Neuronal stem cell (in vitro differentiated cells): ENCODE results near the gene ZNF276.

Experiments
- DNase-seq: peaks from one replicate; pipeline ENCODE4 v3.0.0-alpha.2; 2013; ENCODE audit warnings: low spot score
- H2AFZ ChIP-seq: one replicate; pipeline ENCODE4 v1.6.1; 2013; ENCODE audit warnings: mild to moderate bottlenecking, low read length, inconsistent platforms
- H2AK5ac ChIP-seq: 2 replicates; pipeline ENCODE4 v1.6.1; 2013; ENCODE audit warnings: low read depth, mild to moderate bottlenecking, inconsistent platforms, low read length, moderate library complexity, mixed read lengths
- H2BK120ac ChIP-seq: 2 replicates; pipeline ENCODE4 v1.6.1; 2013; ENCODE audit warnings: low read depth, mild to moderate bottlenecking, inconsistent platforms, low read length, moderate library complexity, mixed read lengths
- H2BK12ac ChIP-seq: one replicate; pipeline ENCODE4 v1.6.1; 2013; ENCODE audit warnings: low read length, inconsistent platforms
- H2BK15ac ChIP-seq: 2 replicates; pipeline ENCODE4 v1.6.1; 2013; ENCODE audit warnings: mild to moderate bottlenecking, low read length, inconsistent platforms, mixed read lengths
- H2BK5ac ChIP-seq: one replicate; pipeline ENCODE4 v1.6.1; 2013; ENCODE audit warnings: inconsistent platforms, mild to moderate bottlenecking, low read length, moderate library complexity
- H3K14ac ChIP-seq: one replicate; pipeline ENCODE4 v1.6.1; 2013; ENCODE audit warnings: low read length, inconsistent platforms
- H3K18ac ChIP-seq: 2 replicates; pipeline ENCODE4 v1.6.1; 2013; ENCODE audit warnings: low read length, inconsistent platforms
- H3K23ac ChIP-seq: 2 replicates; pipeline ENCODE4 v1.6.1; 2013; ENCODE audit warnings: low read depth, mild to moderate bottlenecking, mixed read lengths, low read length, inconsistent platforms; ENCODE audit not compliant: poor library complexity
- H3K27ac ChIP-seq: replicated peaks from 3 replicates; pipeline ENCODE4 v1.5.1; 2013; ENCODE audit warnings: low read length, inconsistent platforms
- H3K27me3 ChIP-seq, 3 experiments: 2 replicates each; pipeline ENCODE4 v1.6.1; 2013; ENCODE audit warnings: low read length in 3 of 3, mild to moderate bottlenecking in 2 of 3, inconsistent platforms in 1 of 3, low read depth in 1 of 3, mixed read lengths in 1 of 3, moderate library complexity in 1 of 3; ENCODE audit not compliant: control insufficient read depth in 3 of 3, insufficient read depth in 3 of 3
- H3K36me3 ChIP-seq, 2 donors: replicated peaks in 1 of 2; 2 replicates each; pipeline ENCODE4 v1.6.1; 2013; ENCODE audit warnings: low read length in 2 of 2; ENCODE audit not compliant: control insufficient read depth in 2 of 2, insufficient read depth in 2 of 2
- H3K4ac ChIP-seq: 2 replicates; pipeline ENCODE4 v1.6.1; 2013; ENCODE audit warnings: inconsistent platforms, mild to moderate bottlenecking, low read length, moderate library complexity
- H3K4me1 ChIP-seq, 2 donors: 1 replicate in 1 of 2; 2 replicates in 1 of 2; pipeline ENCODE4 v1.6.1; 2013; ENCODE audit warnings: low read length in 2 of 2, low read depth in 1 of 2; ENCODE audit not compliant: control insufficient read depth in 2 of 2, insufficient read depth in 1 of 2
- H3K4me2 ChIP-seq: one replicate; pipeline ENCODE4 v1.6.1; 2013; ENCODE audit warnings: mild to moderate bottlenecking, low read length, inconsistent platforms; ENCODE audit not compliant: insufficient read depth, poor library complexity, severe bottlenecking
- H3K4me3 ChIP-seq, 2 donors: 2 replicates each; pipeline ENCODE4 v1.5.1; 2013; ENCODE audit warnings: low read length in 2 of 2, mild to moderate bottlenecking in 2 of 2, inconsistent platforms in 1 of 2, moderate library complexity in 1 of 2
- H3K79me1 ChIP-seq: one replicate; pipeline ENCODE4 v1.6.1; 2013; ENCODE audit warnings: low read depth, mild to moderate bottlenecking, inconsistent platforms, low read length, moderate library complexity
- H3K9ac ChIP-seq: one replicate; pipeline ENCODE4 v1.6.1; 2013; ENCODE audit warnings: mild to moderate bottlenecking, low read depth, low read length, inconsistent platforms; ENCODE audit not compliant: poor library complexity
- H3K9me3 ChIP-seq, 2 donors: replicated peaks in 1 of 2; 2 replicates each; pipeline versions ENCODE3 to v1.6.1; 2013; ENCODE audit warnings: low read length in 2 of 2, mild to moderate bottlenecking in 2 of 2, inconsistent platforms in 1 of 2, low read depth in 1 of 2, mixed read lengths in 1 of 2, moderate library complexity in 1 of 2; ENCODE audit not compliant: control insufficient read depth in 2 of 2, insufficient read depth in 1 of 2
- H4K8ac ChIP-seq: one replicate; pipeline ENCODE4 v1.6.1; 2013; ENCODE audit warnings: low read depth, mild to moderate bottlenecking, inconsistent platforms, low read length, moderate library complexity
- H4K91ac ChIP-seq: one replicate; pipeline ENCODE4 v1.6.1; 2013; ENCODE audit warnings: low read length, low read depth, mild to moderate bottlenecking, inconsistent platforms; ENCODE audit not compliant: poor library complexity
- WGBS, 2 donors: extraction: QIAGEN DNeasy Blood & Tissue Kit; methylation state at CpG; one replicate each; pipeline ENCODE4 v1.1.7; 2013; ENCODE audit warnings: missing lambda C conversion rate in 2 of 2, mixed read lengths in 1 of 2; ENCODE audit not compliant: insufficient read length in 2 of 2, insufficient replicate concordance in 1 of 2; ENCODE audit errors: extremely low coverage in 2 of 2; 5-methylcytosine and 5-hydroxymethylcytosine counted together

The ZNF276 gene

DNA sequence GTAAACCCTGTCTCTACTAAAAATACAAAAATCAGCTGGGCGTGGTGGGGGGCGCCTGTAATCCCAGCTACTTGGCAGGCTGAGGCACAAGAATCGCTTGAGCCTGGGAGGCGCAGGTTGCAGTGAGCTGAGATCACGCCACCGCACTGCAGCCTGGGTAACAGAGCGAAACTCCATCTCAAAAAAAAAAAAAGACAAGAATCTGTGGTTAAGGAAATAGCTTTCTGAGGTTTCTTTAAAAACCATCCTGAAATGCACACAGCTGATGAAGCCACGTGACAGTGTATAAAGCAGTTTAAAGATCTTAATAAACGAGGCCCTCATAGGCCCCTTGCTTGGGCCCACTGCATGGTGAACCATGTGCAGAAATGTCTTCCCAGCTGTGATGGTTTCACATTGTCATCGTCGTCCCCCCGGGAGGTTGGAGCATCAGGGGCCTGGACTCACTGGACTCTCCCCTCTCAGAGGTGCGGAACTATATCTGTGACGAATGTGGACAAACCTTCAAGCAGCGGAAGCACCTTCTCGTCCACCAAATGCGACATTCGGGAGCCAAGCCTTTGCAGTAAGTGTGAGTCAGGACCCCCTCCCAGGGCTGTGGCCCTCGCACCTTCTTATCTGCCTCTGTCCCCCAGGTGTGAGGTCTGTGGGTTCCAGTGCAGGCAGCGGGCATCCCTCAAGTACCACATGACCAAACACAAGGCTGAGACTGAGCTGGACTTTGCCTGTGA lies 16.2 kb downstream of the ZNF276 start:
- Histone ChIP-seq H3K9ac (no peak overlapping the region), H3K14ac (no peak overlapping the region), H3K18ac (no peak overlapping the region), H2BK5ac (no peak overlapping the region), H3K4ac (no peak overlapping the region), H3K9me3 (peaks cover 0 to 1% of the 10 kb centered on the region in 2 donors), H3K4me1 (no peaks in the 10 kb centered on the region), H4K91ac (no peak overlapping the region), H3K4me2 (no peak overlapping the region), H2AFZ (no peak overlapping the region), H3K79me1 (peaks cover 2% of the 10 kb centered on the region), H3K4me3 (peak overlapping the region in 1 of 2 donors; percentile 2), H4K8ac (no peak overlapping the region), H3K27ac (no peak overlapping the region), H2BK12ac (no peak overlapping the region), H3K27me3 (no peaks in the 10 kb centered on the region), H2AK5ac (no peak overlapping the region), H2BK120ac (no peak overlapping the region), H2BK15ac (no peak overlapping the region), H3K23ac (peak overlapping the region; percentile 80), H3K36me3 (peaks cover 53 to 98% of the 10 kb centered on the region in 2 donors)
- no peak for DNase-seq
- WGBS, 2 donors: no CpG with 5 or more reads among the region's 20 CpGs

DNA sequence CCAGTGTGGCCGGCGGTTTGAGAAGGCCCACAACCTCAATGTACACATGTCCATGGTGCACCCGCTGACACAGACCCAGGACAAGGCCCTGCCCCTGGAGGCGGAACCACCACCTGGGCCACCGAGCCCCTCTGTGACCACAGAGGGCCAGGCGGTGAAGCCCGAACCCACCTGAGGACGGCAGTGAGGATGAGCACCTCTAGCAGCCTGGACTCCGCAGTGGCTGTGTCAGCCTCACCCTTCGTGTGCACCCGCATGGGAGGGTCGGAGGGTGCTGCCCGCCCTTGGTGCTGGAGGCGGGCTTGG lies 16.7 kb downstream of the ZNF276 start:
- H4K8ac ChIP-seq: no peak overlapping the region
- H3K27ac ChIP-seq: no peak overlapping the region
- H2AFZ ChIP-seq: no peak overlapping the region
- H3K4ac ChIP-seq: no peak overlapping the region
- H2AK5ac ChIP-seq: no peak overlapping the region
- H2BK5ac ChIP-seq: no peak overlapping the region
- peaks cover 53 to 100% of the 10 kb centered on the region in 2 donors for H3K36me3 ChIP-seq
- H3K4me2 ChIP-seq: no peak overlapping the region
- H2BK15ac ChIP-seq: no peak overlapping the region
- no peak for DNase-seq
- H3K4me3 ChIP-seq: peak overlapping the region in 1 of 2 donors; percentile 2
- no peak overlapping the region for H2BK120ac ChIP-seq
- no peak overlapping the region for H2BK12ac ChIP-seq
- H3K4me1 ChIP-seq: no peaks in the 10 kb centered on the region
- peaks cover 0 to 1% of the 10 kb centered on the region in 2 donors for H3K9me3 ChIP-seq
- peak overlapping the region; percentile 80 for H3K23ac ChIP-seq
- H3K9ac ChIP-seq: no peak overlapping the region
- H3K18ac ChIP-seq: no peak overlapping the region
- no peak overlapping the region for H3K14ac ChIP-seq
- H4K91ac ChIP-seq: no peak overlapping the region
- H3K79me1 ChIP-seq: peaks cover 2% of the 10 kb centered on the region
- no CpG with 5 or more reads among the region's 14 CpGs for WGBS, 2 donors
- no peaks in the 10 kb centered on the region for H3K27me3 ChIP-seq

DNA sequence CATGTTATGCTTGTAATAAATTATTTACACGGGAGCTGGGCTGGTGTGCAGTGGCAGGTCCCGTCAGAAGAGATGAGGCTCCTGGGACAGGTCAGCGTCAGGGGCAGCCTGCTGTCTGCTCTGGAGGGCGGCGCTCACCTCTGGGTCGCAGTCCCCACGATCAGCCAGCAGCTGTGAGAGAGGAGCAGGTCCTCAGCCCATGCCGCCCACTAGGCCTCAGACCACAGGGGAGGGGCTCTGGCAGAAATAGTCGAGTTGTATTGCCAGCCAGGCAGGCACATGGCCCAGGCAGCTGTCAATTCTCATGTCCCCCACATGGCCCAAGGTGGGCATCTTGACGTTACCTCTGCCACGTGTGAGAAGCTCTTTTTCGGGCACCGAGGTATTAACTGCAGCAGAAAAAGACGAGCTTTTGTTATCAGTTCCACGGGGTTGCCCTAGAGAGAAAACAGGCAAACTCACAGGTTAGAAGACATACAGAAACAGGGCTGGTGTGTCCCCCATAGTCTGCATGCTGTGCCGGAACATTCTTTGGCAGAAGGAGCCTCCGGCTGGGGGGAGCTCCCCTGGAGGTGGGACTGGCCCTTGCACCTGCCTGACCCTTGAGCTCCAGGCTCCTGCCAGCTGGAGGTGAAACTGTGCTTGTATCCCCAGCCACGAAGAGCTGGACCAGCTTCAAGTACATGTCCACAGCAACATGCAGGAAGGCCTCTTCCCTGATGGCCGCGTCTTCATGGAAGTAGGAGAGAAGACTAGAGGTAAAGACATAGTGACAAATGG lies 17.4 kb downstream of the ZNF276 start:
- peaks cover 48 to 100% of the 10 kb centered on the region in 2 donors for H3K36me3 ChIP-seq
- no peaks in the 10 kb centered on the region for H3K4me1 ChIP-seq
- no peaks in the 10 kb centered on the region for H3K27me3 ChIP-seq
- no peak overlapping the region for H2AFZ ChIP-seq
- no peak overlapping the region for H3K9ac ChIP-seq
- H3K4me3 ChIP-seq: no peak overlapping the region
- no peak overlapping the region for H2BK5ac ChIP-seq
- H3K4ac ChIP-seq: no peak overlapping the region
- H3K79me1 ChIP-seq: no peaks in the 10 kb centered on the region
- no peak overlapping the region for H3K4me2 ChIP-seq
- H2BK12ac ChIP-seq: no peak overlapping the region
- no peak overlapping the region for H3K18ac ChIP-seq
- H4K91ac ChIP-seq: no peak overlapping the region
- H2BK120ac ChIP-seq: no peak overlapping the region
- H3K27ac ChIP-seq: no peak overlapping the region
- peak overlapping the region; percentile 10 for H3K23ac ChIP-seq
- no CpG with 5 or more reads among the region's 20 CpGs for WGBS, 2 donors
- DNase-seq: no peak
- H2BK15ac ChIP-seq: no peak overlapping the region
- no peak overlapping the region for H3K14ac ChIP-seq
- H2AK5ac ChIP-seq: no peak overlapping the region
- H3K9me3 ChIP-seq: peaks cover 0 to 1% of the 10 kb centered on the region in 2 donors
- H4K8ac ChIP-seq: no peak overlapping the region

DNA sequence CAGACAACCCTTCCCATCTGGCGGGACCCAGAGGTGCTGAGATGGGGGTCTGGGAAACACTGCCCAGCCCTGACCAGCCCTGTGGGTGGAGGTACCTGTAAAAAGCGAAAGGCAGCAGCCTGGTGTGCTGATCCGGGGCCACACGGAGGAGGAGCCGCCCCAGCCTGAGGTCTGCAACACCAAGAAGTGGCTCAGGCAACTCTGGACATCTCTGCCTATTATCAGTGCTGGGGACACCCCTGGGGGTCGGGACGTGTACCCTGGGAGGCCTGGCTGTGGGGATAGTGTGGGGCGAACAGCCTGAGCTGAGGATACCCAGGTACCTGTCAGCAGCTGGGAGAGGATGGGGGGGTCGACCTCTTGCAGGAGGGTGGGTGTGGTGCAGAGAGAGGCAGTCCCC lies 18.0 kb downstream of the ZNF276 start:
- H2AK5ac ChIP-seq: no peak overlapping the region
- no peaks in the 10 kb centered on the region for H3K79me1 ChIP-seq
- peak overlapping the region; percentile 66 for H3K9ac ChIP-seq
- H3K23ac ChIP-seq: peak overlapping the region; percentile 39
- no peak overlapping the region for H3K14ac ChIP-seq
- no peak overlapping the region for H4K8ac ChIP-seq
- H3K4ac ChIP-seq: no peak overlapping the region
- H3K27ac ChIP-seq: no peak overlapping the region
- DNase-seq: no peak
- no peak overlapping the region for H2BK120ac ChIP-seq
- H3K18ac ChIP-seq: no peak overlapping the region
- peaks cover 0 to 1% of the 10 kb centered on the region in 2 donors for H3K9me3 ChIP-seq
- peaks cover 48 to 100% of the 10 kb centered on the region in 2 donors for H3K36me3 ChIP-seq
- no peaks in the 10 kb centered on the region for H3K4me1 ChIP-seq
- no peak overlapping the region for H2BK12ac ChIP-seq
- H3K4me3 ChIP-seq: no peak overlapping the region
- no peak overlapping the region for H2BK5ac ChIP-seq
- no peak overlapping the region for H3K4me2 ChIP-seq
- no CpG with 5 or more reads among the region's 9 CpGs for WGBS, 2 donors
- no peak overlapping the region for H4K91ac ChIP-seq
- H2BK15ac ChIP-seq: no peak overlapping the region
- no peaks in the 10 kb centered on the region for H3K27me3 ChIP-seq
- H2AFZ ChIP-seq: no peak overlapping the region
